ENCODE results near the gene CDC26.

DNA sequence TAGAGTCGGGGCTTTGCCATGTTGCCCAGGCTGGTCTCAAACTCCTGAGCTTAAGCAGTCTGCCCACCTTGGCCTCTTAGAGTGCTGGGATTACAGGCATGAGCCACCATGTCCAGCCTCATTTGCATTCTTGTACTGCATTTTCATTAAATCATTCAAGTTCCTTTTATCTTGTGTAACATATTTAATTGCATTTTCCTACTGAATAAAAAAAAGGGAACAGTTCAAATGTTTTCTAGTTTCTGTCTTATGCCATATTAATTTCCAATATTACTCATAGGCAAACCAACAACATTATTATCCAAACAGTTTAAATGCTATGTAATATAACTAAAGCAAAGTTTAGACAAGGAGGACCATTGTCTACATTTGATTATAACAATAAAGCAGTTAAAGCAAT, 47.9 kb downstream of the CDC26 start:
- TF ChIP-seq, protein P1, sequence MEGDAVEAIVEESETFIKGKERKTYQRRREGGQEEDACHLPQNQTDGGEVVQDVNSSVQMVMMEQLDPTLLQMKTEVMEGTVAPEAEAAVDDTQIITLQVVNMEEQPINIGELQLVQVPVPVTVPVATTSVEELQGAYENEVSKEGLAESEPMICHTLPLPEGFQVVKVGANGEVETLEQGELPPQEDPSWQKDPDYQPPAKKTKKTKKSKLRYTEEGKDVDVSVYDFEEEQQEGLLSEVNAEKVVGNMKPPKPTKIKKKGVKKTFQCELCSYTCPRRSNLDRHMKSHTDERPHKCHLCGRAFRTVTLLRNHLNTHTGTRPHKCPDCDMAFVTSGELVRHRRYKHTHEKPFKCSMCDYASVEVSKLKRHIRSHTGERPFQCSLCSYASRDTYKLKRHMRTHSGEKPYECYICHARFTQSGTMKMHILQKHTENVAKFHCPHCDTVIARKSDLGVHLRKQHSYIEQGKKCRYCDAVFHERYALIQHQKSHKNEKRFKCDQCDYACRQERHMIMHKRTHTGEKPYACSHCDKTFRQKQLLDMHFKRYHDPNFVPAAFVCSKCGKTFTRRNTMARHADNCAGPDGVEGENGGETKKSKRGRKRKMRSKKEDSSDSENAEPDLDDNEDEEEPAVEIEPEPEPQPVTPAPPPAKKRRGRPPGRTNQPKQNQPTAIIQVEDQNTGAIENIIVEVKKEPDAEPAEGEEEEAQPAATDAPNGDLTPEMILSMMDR (IDR thresholded peaks at IDR 0.05): no peak
- TF ChIP-seq POLR2A (IDR thresholded peaks at IDR 0.05): no peak

Measured in testis (tissue), 2 donors.